ENCODE data around the gene HOXC6. TPM values are rescaled to one million over a fixed set of nuclear protein-coding genes. Genes with fewer than 3 reads are reported as not detected.

The HOXC6 gene
- total and polyA plus RNA-seq, 2 of the 13 experiments (the other 11 are each of a cell fraction or from before 2014, with no cell fraction given): not detected

DNA sequence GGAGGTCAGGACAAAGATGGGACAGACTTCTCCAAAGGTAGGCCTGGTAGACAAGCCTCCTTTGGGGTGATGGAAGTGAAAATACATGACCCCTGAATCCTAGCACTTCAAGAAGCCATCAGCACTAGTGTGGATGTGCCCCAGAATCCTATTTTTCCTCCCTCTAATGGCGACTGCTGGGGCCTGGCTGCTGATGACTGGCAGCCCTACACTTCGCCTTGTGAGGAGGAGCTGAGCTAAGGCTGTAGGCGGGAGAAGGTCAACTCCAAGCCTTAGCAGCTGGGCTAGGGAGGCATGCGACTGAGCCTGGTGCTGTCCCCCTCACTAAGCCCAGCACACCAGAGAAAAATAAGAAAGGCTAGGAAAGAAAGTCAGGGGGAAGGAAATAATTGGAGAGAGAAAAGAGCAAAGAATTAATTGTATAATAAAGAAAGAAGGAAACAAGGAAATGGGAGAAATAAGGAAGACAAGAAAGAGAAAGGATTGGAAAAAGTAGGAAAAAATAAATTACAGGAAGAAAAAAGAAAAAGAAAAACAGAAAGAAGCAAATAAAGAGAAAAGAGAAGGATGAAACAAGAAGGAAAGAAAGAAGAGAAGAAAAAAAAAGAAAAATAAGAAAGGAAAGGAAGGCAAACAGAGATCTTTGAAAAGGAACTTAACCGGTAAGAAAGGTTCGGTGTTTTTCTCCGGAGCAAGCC lies 48.0 kb upstream of the HOXC6 start:
- no peaks in the 10 kb centered on the region for H3K36me3 ChIP-seq (replicated peaks in 1 of 2; ENCODE audit: control insufficient read depth in 1 of 2, insufficient read depth in 2 of 2, low read length in 2 of 2)
- no peaks in the 10 kb centered on the region for H3K79me2 ChIP-seq (ENCODE audit: insufficient read depth, low read length)
- no peak overlapping the region for H3K9ac ChIP-seq (ENCODE audit: insufficient read depth, low read depth, low read length)
- no peaks in the 10 kb centered on the region for H3K9me3 ChIP-seq (ENCODE audit: low read length)
- intact Hi-C loops (cut with micrococcal nuclease; ENCODE audit: unreplicated experiment): no loop called here
- DNase-seq (ENCODE audit: low spot score) (no peak), FAIRE-seq (no peak), ATAC-seq (no peak)
- WGBS (ENCODE audit: low lambda C conversion rate): 71% methylated on average over 7 of the region's 7 CpGs
- peaks cover 31% of the 10 kb centered on the region for H3K4me1 ChIP-seq (ENCODE audit: insufficient read depth, low read length)
- no peak overlapping the region for H3K27ac ChIP-seq (ENCODE audit: extremely low read length, insufficient read depth, low read length)
- in situ Hi-C loops (cut with HindIII; ENCODE audit: extremely low pct_ligation_motif_present, low pct_unique_long_range_greater_than_20kb): no loop called here
- TF ChIP-seq JUN (CRISPR knock-in tag; IDR thresholded peaks at IDR 0.05) (no peak), TCF7 (IDR thresholded peaks at IDR 0.05; ENCODE audit: low read depth) (no peak), ZNF776 (CRISPR knock-in tag; IDR thresholded peaks at IDR 0.05) (no peak), CEBPB (IDR thresholded peaks at IDR 0.05; ENCODE audit: borderline replicate concordance, low read depth, low read length) (no peak), NFYB (CRISPR knock-in tag; IDR thresholded peaks at IDR 0.05) (no peak)
- TF ChIP-seq, protein P1, sequence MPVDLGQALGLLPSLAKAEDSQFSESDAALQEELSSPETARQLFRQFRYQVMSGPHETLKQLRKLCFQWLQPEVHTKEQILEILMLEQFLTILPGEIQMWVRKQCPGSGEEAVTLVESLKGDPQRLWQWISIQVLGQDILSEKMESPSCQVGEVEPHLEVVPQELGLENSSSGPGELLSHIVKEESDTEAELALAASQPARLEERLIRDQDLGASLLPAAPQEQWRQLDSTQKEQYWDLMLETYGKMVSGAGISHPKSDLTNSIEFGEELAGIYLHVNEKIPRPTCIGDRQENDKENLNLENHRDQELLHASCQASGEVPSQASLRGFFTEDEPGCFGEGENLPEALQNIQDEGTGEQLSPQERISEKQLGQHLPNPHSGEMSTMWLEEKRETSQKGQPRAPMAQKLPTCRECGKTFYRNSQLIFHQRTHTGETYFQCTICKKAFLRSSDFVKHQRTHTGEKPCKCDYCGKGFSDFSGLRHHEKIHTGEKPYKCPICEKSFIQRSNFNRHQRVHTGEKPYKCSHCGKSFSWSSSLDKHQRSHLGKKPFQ (CRISPR knock-in tag; IDR thresholded peaks at IDR 0.05; ENCODE audit: insufficient replicate concordance): no peak
- TF ChIP-seq, protein P2, sequence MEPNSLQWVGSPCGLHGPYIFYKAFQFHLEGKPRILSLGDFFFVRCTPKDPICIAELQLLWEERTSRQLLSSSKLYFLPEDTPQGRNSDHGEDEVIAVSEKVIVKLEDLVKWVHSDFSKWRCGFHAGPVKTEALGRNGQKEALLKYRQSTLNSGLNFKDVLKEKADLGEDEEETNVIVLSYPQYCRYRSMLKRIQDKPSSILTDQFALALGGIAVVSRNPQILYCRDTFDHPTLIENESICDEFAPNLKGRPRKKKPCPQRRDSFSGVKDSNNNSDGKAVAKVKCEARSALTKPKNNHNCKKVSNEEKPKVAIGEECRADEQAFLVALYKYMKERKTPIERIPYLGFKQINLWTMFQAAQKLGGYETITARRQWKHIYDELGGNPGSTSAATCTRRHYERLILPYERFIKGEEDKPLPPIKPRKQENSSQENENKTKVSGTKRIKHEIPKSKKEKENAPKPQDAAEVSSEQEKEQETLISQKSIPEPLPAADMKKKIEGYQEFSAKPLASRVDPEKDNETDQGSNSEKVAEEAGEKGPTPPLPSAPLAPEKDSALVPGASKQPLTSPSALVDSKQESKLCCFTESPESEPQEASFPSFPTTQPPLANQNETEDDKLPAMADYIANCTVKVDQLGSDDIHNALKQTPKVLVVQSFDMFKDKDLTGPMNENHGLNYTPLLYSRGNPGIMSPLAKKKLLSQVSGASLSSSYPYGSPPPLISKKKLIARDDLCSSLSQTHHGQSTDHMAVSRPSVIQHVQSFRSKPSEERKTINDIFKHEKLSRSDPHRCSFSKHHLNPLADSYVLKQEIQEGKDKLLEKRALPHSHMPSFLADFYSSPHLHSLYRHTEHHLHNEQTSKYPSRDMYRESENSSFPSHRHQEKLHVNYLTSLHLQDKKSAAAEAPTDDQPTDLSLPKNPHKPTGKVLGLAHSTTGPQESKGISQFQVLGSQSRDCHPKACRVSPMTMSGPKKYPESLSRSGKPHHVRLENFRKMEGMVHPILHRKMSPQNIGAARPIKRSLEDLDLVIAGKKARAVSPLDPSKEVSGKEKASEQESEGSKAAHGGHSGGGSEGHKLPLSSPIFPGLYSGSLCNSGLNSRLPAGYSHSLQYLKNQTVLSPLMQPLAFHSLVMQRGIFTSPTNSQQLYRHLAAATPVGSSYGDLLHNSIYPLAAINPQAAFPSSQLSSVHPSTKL (CRISPR knock-in tag; IDR thresholded peaks at IDR 0.05): no peak
- TF ChIP-seq, protein P3, sequence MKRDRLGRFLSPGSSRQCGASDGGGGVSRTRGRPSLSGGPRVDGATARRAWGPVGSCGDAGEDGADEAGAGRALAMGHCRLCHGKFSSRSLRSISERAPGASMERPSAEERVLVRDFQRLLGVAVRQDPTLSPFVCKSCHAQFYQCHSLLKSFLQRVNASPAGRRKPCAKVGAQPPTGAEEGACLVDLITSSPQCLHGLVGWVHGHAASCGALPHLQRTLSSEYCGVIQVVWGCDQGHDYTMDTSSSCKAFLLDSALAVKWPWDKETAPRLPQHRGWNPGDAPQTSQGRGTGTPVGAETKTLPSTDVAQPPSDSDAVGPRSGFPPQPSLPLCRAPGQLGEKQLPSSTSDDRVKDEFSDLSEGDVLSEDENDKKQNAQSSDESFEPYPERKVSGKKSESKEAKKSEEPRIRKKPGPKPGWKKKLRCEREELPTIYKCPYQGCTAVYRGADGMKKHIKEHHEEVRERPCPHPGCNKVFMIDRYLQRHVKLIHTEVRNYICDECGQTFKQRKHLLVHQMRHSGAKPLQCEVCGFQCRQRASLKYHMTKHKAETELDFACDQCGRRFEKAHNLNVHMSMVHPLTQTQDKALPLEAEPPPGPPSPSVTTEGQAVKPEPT (CRISPR knock-in tag; IDR thresholded peaks at IDR 0.05; ENCODE audit: low read depth): no peak
- TF ChIP-seq, protein P4, sequence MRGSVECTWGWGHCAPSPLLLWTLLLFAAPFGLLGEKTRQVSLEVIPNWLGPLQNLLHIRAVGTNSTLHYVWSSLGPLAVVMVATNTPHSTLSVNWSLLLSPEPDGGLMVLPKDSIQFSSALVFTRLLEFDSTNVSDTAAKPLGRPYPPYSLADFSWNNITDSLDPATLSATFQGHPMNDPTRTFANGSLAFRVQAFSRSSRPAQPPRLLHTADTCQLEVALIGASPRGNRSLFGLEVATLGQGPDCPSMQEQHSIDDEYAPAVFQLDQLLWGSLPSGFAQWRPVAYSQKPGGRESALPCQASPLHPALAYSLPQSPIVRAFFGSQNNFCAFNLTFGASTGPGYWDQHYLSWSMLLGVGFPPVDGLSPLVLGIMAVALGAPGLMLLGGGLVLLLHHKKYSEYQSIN (CRISPR knock-in tag; IDR thresholded peaks at IDR 0.05; ENCODE audit: borderline replicate concordance): no peak
- no peak overlapping the region for H3K4me2 ChIP-seq (ENCODE audit: low read depth, low read length)
- CTCF ChIA-PET (ENCODE audit: low intra/inter-chr PET ratio, low total read pairs): no interaction called here
- H2AFZ ChIP-seq (ENCODE audit: low read length): no peak overlapping the region
- POLR2A ChIA-PET: no interaction called here
- H3K27me3 ChIP-seq (ENCODE audit: control insufficient read depth in 1 of 2, insufficient read depth in 2 of 2, low read length in 2 of 2): peaks cover 5 to 75% of the 10 kb centered on the region in 2 experiments
- H4K20me1 ChIP-seq (ENCODE audit: insufficient read depth, low read length): no peaks in the 10 kb centered on the region
- no TSS peak for BruUV-seq (replicated peaks)
- no peak overlapping the region for H3K4me3 ChIP-seq (replicated peaks in 1 of 3; ENCODE audit: insufficient read depth in 1 of 3, low read depth in 2 of 3, low read length in 3 of 3)

Data from HepG2 (cell line).